H9 (cell line): ENCODE data around the gene YPEL4. TPM values are rescaled to one million over a fixed set of nuclear protein-coding genes. Genes with fewer than 3 reads are reported as not detected.

Source experiments
- DNase-seq: peaks from one replicate; pipeline ENCODE4 v3.0.0-alpha.2; 2017
- H2AFZ ChIP-seq: one replicate; pipeline ENCODE4 v1.6.1; 2013; ENCODE audit warnings: mild to moderate bottlenecking, low read length, control low read depth, moderate library complexity
- H2AK5ac ChIP-seq: 2 replicates; pipeline ENCODE4 v1.6.1; 2013; ENCODE audit warnings: low read length, control low read depth, mixed read lengths; ENCODE audit not compliant: insufficient read length
- H2BK120ac ChIP-seq: one replicate; pipeline ENCODE4 v1.6.1; 2013; ENCODE audit warnings: low read depth, mild to moderate bottlenecking, low read length, control low read depth, inconsistent platforms; ENCODE audit not compliant: poor library complexity, severe bottlenecking
- H2BK12ac ChIP-seq: 2 replicates; pipeline ENCODE4 v1.6.1; 2013; ENCODE audit warnings: low read length, control low read depth, mixed read lengths, low read depth; ENCODE audit not compliant: insufficient read length
- H2BK15ac ChIP-seq: 2 replicates; pipeline ENCODE4 v1.6.1; 2013; ENCODE audit warnings: low read depth, low read length, control low read depth
- H2BK20ac ChIP-seq: one replicate; pipeline ENCODE4 v1.6.1; 2013; ENCODE audit warnings: low read depth, mild to moderate bottlenecking, low read length, control low read depth, inconsistent platforms; ENCODE audit not compliant: poor library complexity, severe bottlenecking
- H2BK5ac ChIP-seq: 2 replicates; pipeline ENCODE4 v1.6.1; 2013; ENCODE audit warnings: low read length, control low read depth, mixed read lengths; ENCODE audit not compliant: insufficient read length
- H3K14ac ChIP-seq: 2 replicates; pipeline ENCODE4 v1.6.1; 2013; ENCODE audit warnings: low read length, control low read depth; ENCODE audit not compliant: insufficient read depth
- H3K18ac ChIP-seq: 2 replicates; pipeline ENCODE4 v1.6.1; 2013; ENCODE audit warnings: low read depth, mild to moderate bottlenecking, mixed read lengths, low read length, control low read depth; ENCODE audit not compliant: insufficient read length
- H3K23ac ChIP-seq: 2 replicates; pipeline ENCODE4 v1.6.1; 2013; ENCODE audit warnings: low read length, control low read depth, mixed read lengths, low read depth; ENCODE audit not compliant: insufficient read length
- H3K23me2 ChIP-seq: 2 replicates; pipeline ENCODE4 v1.6.1; 2013; ENCODE audit warnings: low read depth, mild to moderate bottlenecking, mixed read lengths, low read length, control low read depth; ENCODE audit not compliant: insufficient read length, poor library complexity, severe bottlenecking
- H3K27ac ChIP-seq: 2 replicates; pipeline ENCODE4 v1.5.1; 2013; ENCODE audit warnings: low read length, control low read depth, mixed read lengths, low read depth; ENCODE audit not compliant: insufficient read length
- H3K27me3 ChIP-seq: 2 replicates; pipeline ENCODE4 v1.6.1; 2013; ENCODE audit warnings: low read length, control low read depth, inconsistent platforms; ENCODE audit not compliant: insufficient read depth
- H3K4ac ChIP-seq: 2 replicates; pipeline ENCODE4 v1.6.1; 2013; ENCODE audit warnings: low read depth, mild to moderate bottlenecking, control low read depth, inconsistent platforms, low read length, moderate library complexity
- H3K4me1 ChIP-seq: 2 replicates; pipeline ENCODE4 v1.6.1; 2013; ENCODE audit warnings: low read length, control low read depth, inconsistent platforms; ENCODE audit not compliant: insufficient read depth
- H3K4me2 ChIP-seq: 2 replicates; pipeline ENCODE4 v1.6.1; 2013; ENCODE audit warnings: low read length, control low read depth, mixed read lengths; ENCODE audit not compliant: insufficient read length, insufficient read depth
- H3K56ac ChIP-seq: 2 replicates; pipeline ENCODE4 v1.6.1; 2013; ENCODE audit warnings: low read depth, mild to moderate bottlenecking, mixed read lengths, low read length, control low read depth; ENCODE audit not compliant: insufficient read length
- H3K79me1 ChIP-seq: 2 replicates; pipeline ENCODE4 v1.6.1; 2013; ENCODE audit warnings: low read depth, mild to moderate bottlenecking, moderate library complexity, low read length, control low read depth, inconsistent platforms; ENCODE audit not compliant: insufficient read depth, poor library complexity, severe bottlenecking
- H3K79me2 ChIP-seq: 2 replicates; pipeline ENCODE4 v1.6.1; 2013; ENCODE audit warnings: low read length, control low read depth, inconsistent platforms; ENCODE audit not compliant: insufficient read depth
- H3K9ac ChIP-seq: 2 replicates; pipeline ENCODE4 v1.6.1; 2013; ENCODE audit warnings: low read length, control low read depth, mixed read lengths; ENCODE audit not compliant: insufficient read length; ENCODE audit errors: extremely low read depth
- H3K9me3 ChIP-seq: one replicate; pipeline ENCODE4 v1.6.1; 2013; ENCODE audit warnings: low read depth, low read length, inconsistent platforms; ENCODE audit not compliant: control insufficient read depth
- H3T11ph ChIP-seq: one replicate; pipeline ENCODE4 v1.6.1; 2013; ENCODE audit warnings: mild to moderate bottlenecking, low read length, control low read depth, inconsistent platforms
- H4K20me1 ChIP-seq: one replicate; pipeline ENCODE4 v1.6.1; 2013; ENCODE audit not compliant: control insufficient read depth, insufficient read length, insufficient read depth
- H4K5ac ChIP-seq: 2 replicates; pipeline ENCODE4 v1.6.1; 2013; ENCODE audit warnings: low read depth, mild to moderate bottlenecking, mixed read lengths, low read length, control low read depth; ENCODE audit not compliant: insufficient read length
- H4K8ac ChIP-seq: replicated peaks from 2 replicates; pipeline ENCODE4 v1.6.1; 2013; ENCODE audit warnings: low read length, control low read depth, mixed read lengths, low read depth; ENCODE audit not compliant: insufficient read length
- H4K91ac ChIP-seq: 2 replicates; pipeline ENCODE4 v1.6.1; 2013; ENCODE audit warnings: low read depth, mild to moderate bottlenecking, moderate library complexity, mixed read lengths, low read length, control low read depth; ENCODE audit not compliant: insufficient read length
- H3K27ac Mint-ChIP-seq, 3 experiments: 2 replicates in 2 of 3; 3 replicates in 1 of 3; pipeline ENCODE4 v1.8.0; 2020 to 2021; ENCODE audit warnings: mixed read lengths in 3 of 3, mild to moderate bottlenecking in 1 of 3, moderate library complexity in 1 of 3
- H3K27me3 Mint-ChIP-seq: 2 replicates; pipeline ENCODE4 v1.8.0; 2021; ENCODE audit warnings: low read depth, mild to moderate bottlenecking, moderate library complexity, mixed read lengths
- H3K36me3 Mint-ChIP-seq, 3 experiments: 2 replicates in 2 of 3; 3 replicates in 1 of 3; pipeline ENCODE4 v1.8.0; 2020 to 2021; ENCODE audit warnings: low read depth in 3 of 3, mixed read lengths in 3 of 3; ENCODE audit not compliant: insufficient read depth in 1 of 3
- H3K4me1 Mint-ChIP-seq, 2 experiments: 2 replicates each; pipeline ENCODE4 v1.8.0; 2020; ENCODE audit warnings: mixed read lengths in 2 of 2
- H3K4me3 Mint-ChIP-seq, 2 experiments: 2 replicates in 1 of 2; 3 replicates in 1 of 2; pipeline ENCODE4 v1.8.0; 2020 to 2021; ENCODE audit warnings: mild to moderate bottlenecking in 2 of 2, mixed read lengths in 2 of 2, moderate library complexity in 1 of 2
- H3K9me3 Mint-ChIP-seq, 2 experiments: 2 replicates in 1 of 2; 3 replicates in 1 of 2; pipeline ENCODE4 v1.8.0; 2020; ENCODE audit warnings: mild to moderate bottlenecking in 2 of 2, mixed read lengths in 2 of 2, moderate library complexity in 1 of 2
- WGBS: extraction: QIAGEN DNeasy Blood & Tissue Kit; methylation state at CpG from one replicate; pipeline ENCODE4 v1.1.7; 2013; ENCODE audit warnings: missing lambda C conversion rate, low lambda C conversion rate, mixed read lengths; ENCODE audit not compliant: insufficient read length; ENCODE audit errors: extremely low coverage; 5-methylcytosine and 5-hydroxymethylcytosine counted together
- total RNA-seq: library from RNA; stranded (reverse); gene quantifications from 2 replicates; pipeline ENCODE4 v1.2.1, GENCODE V29; 2021
- TF ChIP-seq, protein P1 (sequence below): fragments of 200-600 bp; sonication (generic); conservative IDR thresholded peaks from 3 replicates; pipeline ENCODE4 v1.8.0; 2021; ENCODE audit warnings: antibody characterized with exemption, mild to moderate bottlenecking

The YPEL4 gene
- total RNA-seq, 1 experiment from 2014 or later, result 0.13 TPM

GRCh38 chr11:57643802-57644201 lies 5.9 kb downstream of the YPEL4 start:
- H3K4me1 ChIP-seq, result peaks cover 18% of the 10 kb centered on the region
- no peak overlapping the region for H2BK120ac ChIP-seq
- TF ChIP-seq, protein P1, sequence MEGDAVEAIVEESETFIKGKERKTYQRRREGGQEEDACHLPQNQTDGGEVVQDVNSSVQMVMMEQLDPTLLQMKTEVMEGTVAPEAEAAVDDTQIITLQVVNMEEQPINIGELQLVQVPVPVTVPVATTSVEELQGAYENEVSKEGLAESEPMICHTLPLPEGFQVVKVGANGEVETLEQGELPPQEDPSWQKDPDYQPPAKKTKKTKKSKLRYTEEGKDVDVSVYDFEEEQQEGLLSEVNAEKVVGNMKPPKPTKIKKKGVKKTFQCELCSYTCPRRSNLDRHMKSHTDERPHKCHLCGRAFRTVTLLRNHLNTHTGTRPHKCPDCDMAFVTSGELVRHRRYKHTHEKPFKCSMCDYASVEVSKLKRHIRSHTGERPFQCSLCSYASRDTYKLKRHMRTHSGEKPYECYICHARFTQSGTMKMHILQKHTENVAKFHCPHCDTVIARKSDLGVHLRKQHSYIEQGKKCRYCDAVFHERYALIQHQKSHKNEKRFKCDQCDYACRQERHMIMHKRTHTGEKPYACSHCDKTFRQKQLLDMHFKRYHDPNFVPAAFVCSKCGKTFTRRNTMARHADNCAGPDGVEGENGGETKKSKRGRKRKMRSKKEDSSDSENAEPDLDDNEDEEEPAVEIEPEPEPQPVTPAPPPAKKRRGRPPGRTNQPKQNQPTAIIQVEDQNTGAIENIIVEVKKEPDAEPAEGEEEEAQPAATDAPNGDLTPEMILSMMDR, result no peak
- H3K18ac ChIP-seq, result no peak overlapping the region
- peaks cover 17% of the 10 kb centered on the region for H3K23me2 ChIP-seq
- H3K23ac ChIP-seq, result no peak overlapping the region
- peaks cover 7% of the 10 kb centered on the region; the same call in 1 of the 2 replicates for H3K79me2 ChIP-seq
- H3K27ac ChIP-seq, result no peak overlapping the region
- Mint-ChIP-seq H3K36me3 (peaks cover 33 to 58% (median 50%) of the 10 kb centered on the region in 3 experiments), H3K4me1 (peaks cover 81 to 88% of the 10 kb centered on the region in 2 experiments), H3K4me3 (no peak overlapping the region), H3K9me3 (peaks cover 3 to 4% of the 10 kb centered on the region in 2 experiments; a peak in 4 of 5 replicates), H3K27ac (peak overlapping the region in 1 of 3 experiments; percentile 86; a peak in 2 of 7 replicates), H3K27me3 (no peaks in the 10 kb centered on the region)
- H4K20me1 ChIP-seq, result peaks cover 2% of the 10 kb centered on the region
- H3T11ph ChIP-seq, result no peak overlapping the region
- H3K27me3 ChIP-seq, result no peaks in the 10 kb centered on the region
- no peak overlapping the region for H4K91ac ChIP-seq
- H3K9me3 ChIP-seq, result no peaks in the 10 kb centered on the region
- H3K9ac ChIP-seq, result no peak overlapping the region
- H2BK12ac ChIP-seq, result no peak overlapping the region
- H2BK20ac ChIP-seq, result no peak overlapping the region
- no peak overlapping the region for H4K5ac ChIP-seq
- H3K14ac ChIP-seq, result no peak overlapping the region
- no peak overlapping the region for H2AFZ ChIP-seq
- H3K4me2 ChIP-seq, result no peak overlapping the region
- H3K56ac ChIP-seq, result no peak overlapping the region
- H4K8ac ChIP-seq, result no peak overlapping the region
- H2BK15ac ChIP-seq, result no peak overlapping the region
- no CpG with 5 or more reads among the region's 3 CpGs for WGBS
- H3K4ac ChIP-seq, result no peak overlapping the region
- DNase-seq, result no peak
- no peak overlapping the region for H2AK5ac ChIP-seq
- no peak overlapping the region for H2BK5ac ChIP-seq
- H3K79me1 ChIP-seq, result no peaks in the 10 kb centered on the region
